Mucosa of descending colon (tissue), 3 donors: Measurements from ENCODE around the gene GSTM4. TPM values are rescaled to one million over a fixed set of nuclear protein-coding genes. Genes with fewer than 3 reads are reported as not detected.

Experiments
- ATAC-seq: fragments of 200-7000 bp; cut with Tn5 transposase; one replicate; pipeline ENCODE4 v1.9.1; 2020; ENCODE audit warnings: mild to moderate bottlenecking, moderate library complexity
- DNase-seq, 3 donors: peaks; one replicate each; pipeline ENCODE4 v3.0.0-alpha.2; 2020
- H3K36me3 ChIP-seq: fragments of 200-600 bp; one replicate; pipeline ENCODE4 v1.8.0; 2021; ENCODE audit warnings: low read depth, mild to moderate bottlenecking
- H3K4me1 ChIP-seq: fragments of 200-600 bp; one replicate; pipeline ENCODE4 v1.8.0; 2021; ENCODE audit warnings: low read depth, mild to moderate bottlenecking
- H3K4me3 ChIP-seq: fragments of 200-600 bp; one replicate; pipeline ENCODE4 v1.8.0; 2021; ENCODE audit warnings: mild to moderate bottlenecking
- H3K9me3 ChIP-seq: fragments of 200-600 bp; one replicate; pipeline ENCODE4 v1.8.0; 2021; ENCODE audit warnings: mild to moderate bottlenecking
- intact Hi-C, 2 donors: fragments of 100-400 bp; cut with DNase I in 1 of 2; cut with micrococcal nuclease in 1 of 2; formaldehyde crosslinking; loops; one replicate each; pipeline versions ENCODE4 v1.11.0 to v1.11.1; 2022; cut with DNase I, micrococcal nuclease
- total RNA-seq, 3 donors: library from RNA; stranded (reverse); fragmentation: NEBNext Ultra II Directional in 2 of 3; extraction: Animal tissue kit (Norgen Biotek cat#: 25700) in 2 of 3; gene quantifications; one replicate each; pipeline versions ENCODE4 v1.2.1 to v1.2.4, GENCODE V29; 2021 to 2023
- TF ChIP-seq, protein P1 (sequence below): fragments of 200-600 bp; IDR thresholded peaks from one replicate; pipeline ENCODE4 v1.8.0; 2022; ENCODE audit warnings: antibody characterized with exemption, mild to moderate bottlenecking
- donor health status: DM: no; HTN: no; CAD: no; lungs with moderate emphysema.
- donor health status: DM: no; HTN: no; CAD: no.
- donor health status: DM: no; HTN: yes; CAD: no.

Gene GSTM4
- total RNA-seq, 3 donors from 2014 or later, result 63.4 to 96.3 (median 74.2) TPM

- intact Hi-C loops, result no loop called here
- no peaks in the 10 kb centered on the region for H3K36me3 ChIP-seq
- TF ChIP-seq, protein P1, sequence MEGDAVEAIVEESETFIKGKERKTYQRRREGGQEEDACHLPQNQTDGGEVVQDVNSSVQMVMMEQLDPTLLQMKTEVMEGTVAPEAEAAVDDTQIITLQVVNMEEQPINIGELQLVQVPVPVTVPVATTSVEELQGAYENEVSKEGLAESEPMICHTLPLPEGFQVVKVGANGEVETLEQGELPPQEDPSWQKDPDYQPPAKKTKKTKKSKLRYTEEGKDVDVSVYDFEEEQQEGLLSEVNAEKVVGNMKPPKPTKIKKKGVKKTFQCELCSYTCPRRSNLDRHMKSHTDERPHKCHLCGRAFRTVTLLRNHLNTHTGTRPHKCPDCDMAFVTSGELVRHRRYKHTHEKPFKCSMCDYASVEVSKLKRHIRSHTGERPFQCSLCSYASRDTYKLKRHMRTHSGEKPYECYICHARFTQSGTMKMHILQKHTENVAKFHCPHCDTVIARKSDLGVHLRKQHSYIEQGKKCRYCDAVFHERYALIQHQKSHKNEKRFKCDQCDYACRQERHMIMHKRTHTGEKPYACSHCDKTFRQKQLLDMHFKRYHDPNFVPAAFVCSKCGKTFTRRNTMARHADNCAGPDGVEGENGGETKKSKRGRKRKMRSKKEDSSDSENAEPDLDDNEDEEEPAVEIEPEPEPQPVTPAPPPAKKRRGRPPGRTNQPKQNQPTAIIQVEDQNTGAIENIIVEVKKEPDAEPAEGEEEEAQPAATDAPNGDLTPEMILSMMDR, result no peak
- ATAC-seq (no peak), DNase-seq (no peak)
- H3K9me3 ChIP-seq, result no peaks in the 10 kb centered on the region
- no peak overlapping the region for H3K4me3 ChIP-seq
- H3K4me1 ChIP-seq, result peaks cover under 1% of the 10 kb centered on the region
Measured at GRCh38 chr1:109613361-109614147, 42.3 kb upstream of the GSTM4 start.

DNA sequence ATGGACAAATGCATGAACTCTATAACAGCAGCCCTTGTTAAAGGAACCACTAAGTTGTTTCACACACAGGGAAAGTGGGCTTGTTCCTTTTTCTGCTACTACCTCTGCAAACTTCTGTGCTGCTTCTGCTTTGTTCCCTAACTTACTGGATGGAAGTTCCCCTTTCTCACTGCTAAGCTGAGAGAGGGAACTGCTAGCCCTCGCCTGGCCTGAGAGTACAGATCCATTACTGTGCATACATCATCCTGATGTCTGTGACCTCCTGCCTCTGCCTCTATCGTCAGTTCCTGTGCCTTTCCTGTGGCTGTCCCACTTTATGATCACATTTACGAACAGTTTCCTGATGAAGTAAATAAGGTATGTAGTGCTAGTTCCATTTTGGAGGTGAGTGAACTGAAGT lies 40.0 kb upstream of the GSTM4 start:
- TF ChIP-seq, protein P1, result no peak
- DNase-seq (no peak), ATAC-seq (peak; percentile 7)
- no peaks in the 10 kb centered on the region for H3K36me3 ChIP-seq
- H3K9me3 ChIP-seq, result no peaks in the 10 kb centered on the region
- intact Hi-C loops, result no loop called here
- no peak overlapping the region for H3K4me3 ChIP-seq
- peaks cover 8% of the 10 kb centered on the region for H3K4me1 ChIP-seq

DNA sequence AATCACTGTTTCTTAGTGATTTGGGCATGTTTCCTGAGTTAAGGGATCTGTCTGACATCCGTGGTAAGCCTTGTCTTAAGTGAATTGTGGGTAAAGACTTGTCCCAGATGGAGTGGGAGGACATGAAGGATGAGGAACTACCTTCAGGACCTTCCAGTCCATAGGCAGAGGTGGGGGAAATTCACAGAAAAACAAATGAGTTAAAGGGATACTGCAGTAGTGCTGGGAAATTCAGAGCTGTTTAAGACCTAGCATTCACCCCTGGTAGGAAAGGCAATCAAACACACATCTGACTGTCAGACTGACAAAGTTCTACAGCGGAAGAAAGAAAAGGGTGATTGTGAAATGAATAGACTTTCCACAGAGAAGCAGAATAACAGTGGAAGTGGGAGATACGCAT lies 39.5 kb upstream of the GSTM4 start:
- H3K4me3 ChIP-seq, result no peak overlapping the region
- peaks cover 12% of the 10 kb centered on the region for H3K4me1 ChIP-seq
- H3K36me3 ChIP-seq, result no peaks in the 10 kb centered on the region
- TF ChIP-seq, protein P1, result no peak
- ATAC-seq (no peak), DNase-seq (no peak)
- intact Hi-C loops, result no loop called here
- H3K9me3 ChIP-seq, result no peaks in the 10 kb centered on the region

DNA sequence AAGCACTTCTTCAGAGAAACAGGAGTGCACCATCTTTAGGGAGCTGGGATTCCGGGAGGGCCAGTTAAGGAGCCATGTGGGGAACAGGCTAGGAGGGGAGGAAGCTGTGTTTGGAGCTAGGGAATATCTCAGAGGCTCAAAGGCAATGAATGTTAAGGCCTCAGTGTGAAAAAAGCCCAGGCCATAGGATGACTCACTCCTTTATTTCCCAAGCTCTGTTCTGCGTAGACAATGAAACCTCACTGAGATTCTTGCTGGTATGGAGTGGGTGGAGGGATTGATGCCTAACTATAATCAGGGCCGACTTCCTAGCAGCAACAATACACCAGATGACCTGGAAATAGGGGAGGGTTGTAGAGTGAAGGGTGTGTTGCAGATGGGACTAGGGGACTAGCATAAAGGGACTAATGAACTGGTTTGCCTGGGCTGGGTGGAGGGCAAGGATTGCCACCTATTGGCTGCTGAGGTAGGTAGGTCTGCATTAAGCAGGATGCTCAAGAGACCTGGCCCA lies 38.6 kb upstream of the GSTM4 start:
- no peak for DNase-seq
- Histone ChIP-seq H3K36me3 (no peaks in the 10 kb centered on the region), H3K9me3 (no peaks in the 10 kb centered on the region), H3K4me3 (no peak overlapping the region), H3K4me1 (peaks cover 18% of the 10 kb centered on the region)
- TF ChIP-seq, protein P1, result no peak
- peak; percentile 6 for ATAC-seq
- intact Hi-C loops, result no loop called here

DNA sequence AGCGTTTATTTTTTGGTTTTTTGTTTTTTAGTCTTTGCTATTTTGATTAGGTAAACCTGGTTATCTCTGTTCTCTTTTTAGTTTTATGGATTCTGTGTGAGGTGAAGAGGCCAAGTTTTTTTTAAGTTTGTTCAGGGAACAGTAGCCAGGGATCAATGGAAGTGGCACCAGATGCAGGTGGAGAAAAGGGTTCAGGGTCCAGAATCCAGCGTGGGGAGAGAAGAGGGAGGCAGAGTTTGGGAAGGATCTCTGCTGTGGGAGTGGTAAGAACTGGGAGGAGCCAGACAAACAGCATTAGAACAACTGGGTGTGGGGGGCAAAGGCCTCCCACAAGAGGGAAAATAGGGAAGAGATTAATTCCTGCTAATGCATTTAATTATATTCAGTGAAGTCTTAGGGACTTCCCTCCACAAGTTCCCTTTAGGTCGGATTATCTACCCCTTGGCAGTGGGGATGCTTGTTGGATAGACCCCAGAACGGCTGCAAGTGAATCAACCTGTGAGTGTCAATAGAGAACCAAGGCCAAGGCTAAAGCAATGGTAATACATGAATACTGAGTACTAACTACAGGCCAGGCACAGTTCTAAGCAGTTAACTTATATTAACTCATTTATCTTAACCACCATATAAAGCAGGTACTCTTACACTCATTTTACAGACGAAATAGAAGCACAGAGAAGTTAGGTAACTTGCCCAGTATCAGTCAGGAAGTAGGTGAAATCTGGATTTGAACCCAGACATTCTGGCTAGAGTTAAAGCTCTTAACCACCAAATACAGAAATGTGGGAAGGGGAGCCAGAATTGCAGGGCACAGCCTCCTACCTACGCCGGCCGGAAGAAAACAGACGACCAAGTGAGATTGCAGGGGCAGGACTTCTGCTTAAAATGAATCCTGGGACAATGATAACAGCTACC lies 37.0 kb upstream of the GSTM4 start:
- intact Hi-C loops, result no loop called here
- TF ChIP-seq, protein P1, result no peak
- no peaks in the 10 kb centered on the region for H3K9me3 ChIP-seq
- peaks cover 21% of the 10 kb centered on the region for H3K4me1 ChIP-seq
- ATAC-seq, result peak; percentile 13
- peak overlapping the region; percentile 38 for H3K4me3 ChIP-seq
- no peaks in the 10 kb centered on the region for H3K36me3 ChIP-seq
- no peak for DNase-seq
